SK-N-SH treated with all-trans-retinoic acid at 6 μM for 48 hours (cell line): ENCODE results near the gene FCN3.

ENCODE experiments used
- ISL1 ChIP-seq: fragments of 250-450 bp; sonication (Bioruptor Pico); IDR thresholded peaks from 2 replicates; pipeline ENCODE4 v2.1.2; 2022; ENCODE audit warnings: mild to moderate bottlenecking, moderate library complexity
- SNAI2 ChIP-seq: fragments of 250-450 bp; sonication (Bioruptor Pico); IDR thresholded peaks from 2 replicates; pipeline ENCODE4 v1.5.0; 2020; ENCODE audit warnings: mild to moderate bottlenecking, moderate library complexity
- ZC3H10 ChIP-seq: fragments of 250-450 bp; sonication (Bioruptor Pico); IDR thresholded peaks from 2 replicates; pipeline ENCODE4 v1.5.1; 2021; ENCODE audit warnings: mild to moderate bottlenecking, moderate library complexity
- ZFP30 ChIP-seq: fragments of 450-650 bp; formaldehyde crosslinking; IDR thresholded peaks from 2 replicates; pipeline ENCODE4 v1.5.0; 2022; ENCODE audit warnings: mild to moderate bottlenecking, moderate library complexity
- ZNF565 ChIP-seq: fragments of 450-650 bp; formaldehyde crosslinking; conservative IDR thresholded peaks from 2 replicates; pipeline ENCODE4 v1.5.0; 2020; ENCODE audit warnings: low read depth, mild to moderate bottlenecking, moderate library complexity

DNA sequence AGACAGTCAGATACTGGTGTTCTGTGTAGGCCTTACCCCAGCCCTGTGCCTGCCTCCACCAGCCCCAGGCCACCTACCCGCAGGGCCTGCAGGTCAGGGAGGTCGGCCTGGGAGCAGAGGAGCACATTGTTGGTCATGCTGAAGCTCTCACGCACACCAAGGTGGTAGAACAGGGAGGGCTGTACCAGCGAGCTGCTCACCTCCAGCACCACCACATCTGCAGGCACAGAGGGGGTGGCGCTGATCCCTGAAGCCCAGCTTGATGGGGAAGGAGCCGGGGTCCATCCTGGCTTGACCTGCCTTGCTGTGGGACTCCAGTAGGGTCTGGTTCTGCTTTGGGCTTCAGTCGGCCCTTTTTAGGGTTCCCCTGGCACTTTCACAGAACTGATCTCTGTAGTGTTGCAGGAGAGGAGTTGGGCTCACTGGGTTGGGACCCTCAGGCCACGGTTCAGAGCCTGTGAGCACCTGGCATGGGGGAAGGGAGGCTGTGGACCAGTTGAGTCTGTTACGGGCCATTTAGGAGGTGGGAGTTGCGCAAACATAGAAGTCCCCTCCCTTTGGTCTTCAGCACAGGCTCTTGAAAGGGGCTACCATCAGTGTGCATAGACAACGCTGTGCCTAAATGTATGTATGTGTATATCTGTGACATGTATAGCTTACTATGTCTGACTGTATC is 9.8 kb downstream of the FCN3 start:
- TF ChIP-seq ZNF565 (CRISPR knock-in tag) = no peak
- TF ChIP-seq ZC3H10 (CRISPR knock-in tag) = no peak
- TF ChIP-seq SNAI2 (CRISPR knock-in tag) = no peak
- no peak for TF ChIP-seq ZFP30 (CRISPR knock-in tag)
- TF ChIP-seq ISL1 (CRISPR knock-in tag) = no peak
